ENCODE results near the gene RSF1.

Gene RSF1

GRCh38 chr11:77819921-77820564 lies 479 bp downstream of the RSF1 start:
- H3K4me3 ChIP-seq (ENCODE audit: low read depth, low read length) = peak overlapping the region; percentile 93
- TF ChIP-seq CTCF (IDR thresholded peaks at IDR 0.05; ENCODE audit: borderline replicate concordance, insufficient read depth, low read depth, low read length) = no peak

- 0 out of 2 replicates have a peak, but pooled peaks have one; percentile 8 for TF ChIP-seq CTCF (IDR thresholded peaks at IDR 0.05; ENCODE audit: borderline replicate concordance, insufficient read depth, low read depth, low read length)
- H3K4me3 ChIP-seq (ENCODE audit: low read depth, low read length) = peak overlapping the region; percentile 93
Measured at GRCh38 chr11:77819411-77819920, 1.1 kb downstream of the RSF1 start.

GRCh38 chr11:77815459-77815858 lies 5.1 kb downstream of the RSF1 start:
- no peak for TF ChIP-seq CTCF (IDR thresholded peaks at IDR 0.05; ENCODE audit: borderline replicate concordance, insufficient read depth, low read depth, low read length)
- H3K4me3 ChIP-seq (ENCODE audit: low read depth, low read length) = no peak overlapping the region

GRCh38 chr11:77814848-77815247 lies 5.7 kb downstream of the RSF1 start:
- no peak for TF ChIP-seq CTCF (IDR thresholded peaks at IDR 0.05; ENCODE audit: borderline replicate concordance, insufficient read depth, low read depth, low read length)
- H3K4me3 ChIP-seq (ENCODE audit: low read depth, low read length) = no peak overlapping the region

- no peak overlapping the region for H3K4me3 ChIP-seq (ENCODE audit: low read depth, low read length)
- no peak for TF ChIP-seq CTCF (IDR thresholded peaks at IDR 0.05; ENCODE audit: borderline replicate concordance, insufficient read depth, low read depth, low read length)
Measured at GRCh38 chr11:77813256-77813655, 7.3 kb downstream of the RSF1 start.

GRCh38 chr11:77806993-77807392 lies 13.5 kb downstream of the RSF1 start:
- TF ChIP-seq CTCF (IDR thresholded peaks at IDR 0.05; ENCODE audit: borderline replicate concordance, insufficient read depth, low read depth, low read length) = no peak
- H3K4me3 ChIP-seq (ENCODE audit: low read depth, low read length) = no peak overlapping the region

GRCh38 chr11:77806415-77806814 lies 14.1 kb downstream of the RSF1 start:
- no peak overlapping the region for H3K4me3 ChIP-seq (ENCODE audit: low read depth, low read length)
- TF ChIP-seq CTCF (IDR thresholded peaks at IDR 0.05; ENCODE audit: borderline replicate concordance, insufficient read depth, low read depth, low read length) = no peak
